Neural cell (in vitro differentiated cells): ENCODE data around the gene SEMA4F. TPM values are rescaled to one million over a fixed set of nuclear protein-coding genes. Genes with fewer than 3 reads are reported as not detected.

Source experiments
- H2AFZ ChIP-seq: fragments of 200-600, 300-800 bp; sonication (generic), shearing (Covaris generic); 2 replicates; pipeline ENCODE4 v1.6.0; 2014; ENCODE audit warnings: low read depth, mild to moderate bottlenecking, antibody characterized with exemption, low read length, moderate library complexity
- H3F3A ChIP-seq: fragments of 200-600 bp; shearing (Covaris generic); 2 replicates; pipeline ENCODE4 v1.6.1; 2016; ENCODE audit warnings: mild to moderate bottlenecking, moderate library complexity, mixed read lengths, antibody characterized with exemption, low read length; ENCODE audit not compliant: insufficient read depth, poor library complexity, severe bottlenecking
- H3K27ac ChIP-seq: fragments of 200-600, 300-800 bp; sonication (generic), shearing (Covaris generic); 2 replicates; pipeline ENCODE4 v1.5.1; 2014; ENCODE audit warnings: mild to moderate bottlenecking, low read length, moderate library complexity
- H3K27me3 ChIP-seq: fragments of 300-800, 200-600 bp; sonication (generic), shearing (Covaris generic); 2 replicates; pipeline ENCODE4 v1.6.0; 2014; ENCODE audit warnings: mild to moderate bottlenecking, low read depth, low read length, moderate library complexity; ENCODE audit not compliant: insufficient read depth
- H3K36me3 ChIP-seq: fragments of 300-800, 200-600 bp; sonication (generic), shearing (Covaris generic); 2 replicates; pipeline ENCODE4 v1.5.1; 2014; ENCODE audit warnings: mild to moderate bottlenecking, antibody characterized with exemption, low read length, moderate library complexity; ENCODE audit not compliant: insufficient read depth
- H3K4me2 ChIP-seq: fragments of 300-800, 200-600 bp; sonication (generic), shearing (Covaris generic); 2 replicates; pipeline ENCODE4 v1.6.0; 2014; ENCODE audit warnings: mild to moderate bottlenecking, low read length
- H3K4me3 ChIP-seq: fragments of 300-800, 200-600 bp; sonication (generic), shearing (Covaris generic); 2 replicates; pipeline ENCODE4 v1.5.1; 2014; ENCODE audit warnings: mild to moderate bottlenecking, low read length, moderate library complexity
- H3K79me2 ChIP-seq: fragments of 200-600 bp; shearing (Covaris generic); replicated peaks from 2 replicates; pipeline ENCODE4 v1.6.0; 2014; ENCODE audit warnings: mild to moderate bottlenecking, low read length, moderate library complexity; ENCODE audit not compliant: insufficient read depth
- H3K9ac ChIP-seq: fragments of 300-800, 200-600 bp; sonication (generic), shearing (Covaris generic); 2 replicates; pipeline ENCODE4 v1.6.1; 2016; ENCODE audit warnings: mild to moderate bottlenecking, low read length, mixed read lengths
- H3K9me2 ChIP-seq: fragments of 200-600 bp; shearing (Covaris generic); 2 replicates; pipeline ENCODE4 v1.6.1; 2016; ENCODE audit warnings: mild to moderate bottlenecking, low read length, mixed read lengths; ENCODE audit not compliant: insufficient read depth
- H3K9me3 ChIP-seq: fragments of 200-600, 300-800 bp; sonication (generic), shearing (Covaris generic); 2 replicates; pipeline ENCODE4 v1.6.1; 2016; ENCODE audit warnings: mild to moderate bottlenecking, mixed run types, low read length, moderate library complexity, mixed read lengths
- H4K20me1 ChIP-seq: fragments of 200-600 bp; shearing (Covaris generic); 2 replicates; pipeline ENCODE4 v1.6.1; 2016; ENCODE audit warnings: mild to moderate bottlenecking, mixed run types; ENCODE audit not compliant: insufficient read depth
- CTCF ChIP-seq: fragments of 450-650 bp; IDR thresholded peaks from 2 replicates; pipeline ENCODE4 v1.5.1; 2014; ENCODE audit warnings: antibody characterized with exemption, mild to moderate bottlenecking, moderate library complexity; ENCODE audit not compliant: poor library complexity, severe bottlenecking
- EP300 ChIP-seq: fragments of 450-650 bp; conservative IDR thresholded peaks from 2 replicates; pipeline ENCODE4 v1.6.1; 2014; ENCODE audit warnings: antibody characterized with exemption, mild to moderate bottlenecking, moderate library complexity; ENCODE audit not compliant: poor library complexity, severe bottlenecking
- EZH2 ChIP-seq: fragments of 200-600, 300-800 bp; shearing (Covaris generic), sonication (generic); IDR thresholded peaks from 2 replicates; pipeline ENCODE4 v1.6.1; 2014; ENCODE audit warnings: antibody characterized with exemption, low read length, borderline replicate concordance, mild to moderate bottlenecking; ENCODE audit not compliant: insufficient read depth, poor library complexity, severe bottlenecking
- MXI1 ChIP-seq: fragments of 450-650 bp; conservative IDR thresholded peaks from 2 replicates; pipeline ENCODE4 v1.6.1; 2014; ENCODE audit warnings: antibody characterized with exemption, mild to moderate bottlenecking; ENCODE audit not compliant: poor library complexity, severe bottlenecking
- POLR2AphosphoS5 ChIP-seq: IDR thresholded peaks from 2 replicates; pipeline ENCODE4 v1.6.1; 2012
- RAD21 ChIP-seq: fragments of 450-650 bp; conservative IDR thresholded peaks from 2 replicates; pipeline ENCODE4 v1.6.1; 2014; ENCODE audit warnings: antibody characterized with exemption, mild to moderate bottlenecking, moderate library complexity
- SMC3 ChIP-seq: fragments of 450-650 bp; conservative IDR thresholded peaks from 2 replicates; pipeline ENCODE4 v1.6.1; 2014; ENCODE audit warnings: antibody characterized with exemption, mild to moderate bottlenecking, moderate library complexity; ENCODE audit not compliant: poor library complexity
- TAF1 ChIP-seq: IDR thresholded peaks from 2 replicates; pipeline ENCODE4 v1.6.1; 2012; ENCODE audit warnings: low read depth
- polyA plus RNA-seq: library from polyadenylated mRNA; depleted of rRNA; stranded (reverse); fragments of >200 nt; gene quantifications from 2 replicates; pipeline ENCODE4 v1.2.3, GENCODE V29; 2014
- TF ChIP-seq, protein P1 (sequence below): IDR thresholded peaks from 2 replicates; pipeline ENCODE4 v1.6.1; 2012; ENCODE audit warnings: borderline replicate concordance

SEMA4F gene
- polyA plus RNA-seq, 1 donor from 2014 or later = 18.2 TPM

GRCh38 chr2:74679615-74680014 is 25.6 kb downstream of the SEMA4F start:
- no peak for TF ChIP-seq SMC3
- TF ChIP-seq EP300 = no peak
- TF ChIP-seq RAD21 = no peak
- no peak for TF ChIP-seq TAF1
- TF ChIP-seq CTCF = no peak
- TF ChIP-seq, protein P1, sequence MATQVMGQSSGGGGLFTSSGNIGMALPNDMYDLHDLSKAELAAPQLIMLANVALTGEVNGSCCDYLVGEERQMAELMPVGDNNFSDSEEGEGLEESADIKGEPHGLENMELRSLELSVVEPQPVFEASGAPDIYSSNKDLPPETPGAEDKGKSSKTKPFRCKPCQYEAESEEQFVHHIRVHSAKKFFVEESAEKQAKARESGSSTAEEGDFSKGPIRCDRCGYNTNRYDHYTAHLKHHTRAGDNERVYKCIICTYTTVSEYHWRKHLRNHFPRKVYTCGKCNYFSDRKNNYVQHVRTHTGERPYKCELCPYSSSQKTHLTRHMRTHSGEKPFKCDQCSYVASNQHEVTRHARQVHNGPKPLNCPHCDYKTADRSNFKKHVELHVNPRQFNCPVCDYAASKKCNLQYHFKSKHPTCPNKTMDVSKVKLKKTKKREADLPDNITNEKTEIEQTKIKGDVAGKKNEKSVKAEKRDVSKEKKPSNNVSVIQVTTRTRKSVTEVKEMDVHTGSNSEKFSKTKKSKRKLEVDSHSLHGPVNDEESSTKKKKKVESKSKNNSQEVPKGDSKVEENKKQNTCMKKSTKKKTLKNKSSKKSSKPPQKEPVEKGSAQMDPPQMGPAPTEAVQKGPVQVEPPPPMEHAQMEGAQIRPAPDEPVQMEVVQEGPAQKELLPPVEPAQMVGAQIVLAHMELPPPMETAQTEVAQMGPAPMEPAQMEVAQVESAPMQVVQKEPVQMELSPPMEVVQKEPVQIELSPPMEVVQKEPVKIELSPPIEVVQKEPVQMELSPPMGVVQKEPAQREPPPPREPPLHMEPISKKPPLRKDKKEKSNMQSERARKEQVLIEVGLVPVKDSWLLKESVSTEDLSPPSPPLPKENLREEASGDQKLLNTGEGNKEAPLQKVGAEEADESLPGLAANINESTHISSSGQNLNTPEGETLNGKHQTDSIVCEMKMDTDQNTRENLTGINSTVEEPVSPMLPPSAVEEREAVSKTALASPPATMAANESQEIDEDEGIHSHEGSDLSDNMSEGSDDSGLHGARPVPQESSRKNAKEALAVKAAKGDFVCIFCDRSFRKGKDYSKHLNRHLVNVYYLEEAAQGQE = no peak
- no peak for TF ChIP-seq POLR2AphosphoS5
- no peak for TF ChIP-seq EZH2
- Histone ChIP-seq H2AFZ (no peak overlapping the region), H3K27ac (no peak overlapping the region), H4K20me1 (no peaks in the 10 kb centered on the region), H3K36me3 (peaks cover 10% of the 10 kb centered on the region), H3K27me3 (no peaks in the 10 kb centered on the region), H3K9ac (no peak overlapping the region), H3K9me3 (no peaks in the 10 kb centered on the region), H3K4me3 (no peak overlapping the region), H3K9me2 (no peaks in the 10 kb centered on the region), H3K4me2 (no peak overlapping the region), H3K79me2 (no peaks in the 10 kb centered on the region), H3F3A (no peaks in the 10 kb centered on the region)

GRCh38 chr2:74682501-74682900 is 28.5 kb downstream of the SEMA4F start:
- no peaks in the 10 kb centered on the region for H3K9me3 ChIP-seq
- H3F3A ChIP-seq = no peaks in the 10 kb centered on the region
- no peak overlapping the region for H3K4me3 ChIP-seq
- no peaks in the 10 kb centered on the region for H4K20me1 ChIP-seq
- no peak for TF ChIP-seq SMC3
- TF ChIP-seq MXI1 = no peak
- no peak for TF ChIP-seq RAD21
- TF ChIP-seq POLR2AphosphoS5 = no peak
- no peak for TF ChIP-seq CTCF
- TF ChIP-seq EZH2 = no peak
- TF ChIP-seq EP300 = no peak
- TF ChIP-seq, protein P1 = no peak
- no peak for TF ChIP-seq TAF1
- no peaks in the 10 kb centered on the region for H3K27me3 ChIP-seq
- H3K36me3 ChIP-seq = peaks cover 10% of the 10 kb centered on the region
- H3K27ac ChIP-seq = no peak overlapping the region
- H3K9ac ChIP-seq = no peak overlapping the region
- H3K4me2 ChIP-seq = no peak overlapping the region
- no peaks in the 10 kb centered on the region for H3K9me2 ChIP-seq
- no peaks in the 10 kb centered on the region for H3K79me2 ChIP-seq
- no peak overlapping the region for H2AFZ ChIP-seq
